G401.6 (cell line): ENCODE data around the gene FHL3.
A peak's percentile ranks its signal among the peaks of the same experiment; 100 is the strongest.

Source experiments
- FAIRE-seq: peaks from 2 replicates; lab custom pipeline; 2012; peaks lifted over from hg19 to GRCh38; lab: Jason Lieb, UNC

The FHL3 gene

GRCh38 chr1:38012363-38013226, 7.3 kb upstream of the FHL3 start, which contains the start of gene UTP11:
Gene UTP11, plus strand, starts transcription at chr1:38012734. Its CDS starts 69 bp downstream, at chr1:38012803.
- peak; percentile 99 for FAIRE-seq

GRCh38 chr1:38009841-38010180, 4.5 kb upstream of the FHL3 start:
- FAIRE-seq, result no peak

GRCh38 chr1:38009088-38009840, 4.0 kb upstream of the FHL3 start:
- no peak for FAIRE-seq

- FAIRE-seq, result no peak
These were observed 904 bp upstream of the FHL3 start for GRCh38 chr1:38006008-38006828.

- FAIRE-seq, result no peak
These were observed 818 bp downstream of the FHL3 start for GRCh38 chr1:38004284-38005108.

- FAIRE-seq, result no peak
These were observed 1.8 kb downstream of the FHL3 start for GRCh38 chr1:38003261-38004250.

GRCh38 chr1:38000529-38001455, 4.5 kb downstream of the FHL3 start:
- FAIRE-seq, result no peak

GRCh38 chr1:38000233-38000528, 5.1 kb downstream of the FHL3 start:
- no peak for FAIRE-seq

GRCh38 chr1:37999430-38000232, 5.7 kb downstream of the FHL3 start:
- FAIRE-seq, result no peak

- FAIRE-seq, result no peak
These were observed 6.3 kb downstream of the FHL3 start for GRCh38 chr1:37998913-37999429.

GRCh38 chr1:37998089-37998808, 7.1 kb downstream of the FHL3 start:
- no peak for FAIRE-seq

- FAIRE-seq, result no peak
These were observed 7.8 kb downstream of the FHL3 start for GRCh38 chr1:37997256-37998088.

GRCh38 chr1:37995751-37996345, 9.5 kb downstream of the FHL3 start:
- FAIRE-seq, result no peak

- no peak for FAIRE-seq
These were observed 10.3 kb downstream of the FHL3 start for GRCh38 chr1:37994886-37995566.

- no peak for FAIRE-seq
These were observed 15.9 kb downstream of the FHL3 start for GRCh38 chr1:37989361-37989930.
